Natural killer cell (primary cell): ENCODE results near the gene HECTD2. TPM values are rescaled to one million over a fixed set of nuclear protein-coding genes. Genes with fewer than 3 reads are reported as not detected.
"Not testable (repeated sequence)": the region's sequence is repeated elsewhere in the genome, so short reads cannot be mapped to it uniquely, and the experiment has no call there.

ENCODE experiments used
- ATAC-seq, 3 donors: fragments of 150-1000 bp in 2 of 3; fragments of 200-7000 bp in 1 of 3; cut with Tn5 transposase; 1 replicate in 1 of 3; 2 replicates in 2 of 3; pipeline ENCODE4 v1.10.0; 2021; ENCODE audit warnings: mild to moderate bottlenecking in 2 of 3, moderate library complexity in 2 of 3
- DNase-seq, 2 donors: peaks; one replicate each; pipeline versions ENCODE4 v3.0.0 to v3.0.0-alpha.2; 2013 to 2021; ENCODE audit warnings: mixed read lengths in 1 of 2
- H3K27ac ChIP-seq: one replicate; pipeline ENCODE4 v1.5.1; 2013; ENCODE audit warnings: mild to moderate bottlenecking, low read length
- H3K27me3 ChIP-seq: one replicate; pipeline ENCODE4 v1.6.1; 2013; ENCODE audit warnings: low read length; ENCODE audit not compliant: control insufficient read depth, insufficient read depth
- H3K36me3 ChIP-seq: one replicate; pipeline ENCODE4 v1.6.1; 2013; ENCODE audit warnings: low read length; ENCODE audit not compliant: control insufficient read depth, insufficient read depth
- H3K4me1 ChIP-seq: one replicate; pipeline ENCODE4 v1.6.1; 2013; ENCODE audit warnings: low read length; ENCODE audit not compliant: control insufficient read depth, insufficient read depth
- H3K4me3 ChIP-seq: one replicate; pipeline ENCODE4 v1.5.1; 2013; ENCODE audit warnings: low read length
- H3K9me3 ChIP-seq: one replicate; pipeline ENCODE4 v1.6.1; 2013; ENCODE audit warnings: low read length; ENCODE audit not compliant: control insufficient read depth, insufficient read depth
- H3K27ac Mint-ChIP-seq, 2 donors: one replicate each; pipeline ENCODE4 v1.8.0; 2022; ENCODE audit warnings: mild to moderate bottlenecking in 2 of 2, mixed read lengths in 2 of 2, moderate library complexity in 1 of 2
- H3K27me3 Mint-ChIP-seq, 2 donors: one replicate each; pipeline ENCODE4 v1.8.0; 2022; ENCODE audit warnings: low read depth in 2 of 2, mixed read lengths in 2 of 2
- H3K36me3 Mint-ChIP-seq: one replicate; pipeline ENCODE4 v1.8.0; 2022; ENCODE audit warnings: mixed read lengths
- H3K4me1 Mint-ChIP-seq, 2 donors: one replicate each; pipeline ENCODE4 v1.8.0; 2022; ENCODE audit warnings: mixed read lengths in 2 of 2
- H3K4me3 Mint-ChIP-seq: one replicate; pipeline ENCODE4 v1.8.0; 2022; ENCODE audit warnings: mild to moderate bottlenecking, moderate library complexity, mixed read lengths
- H3K9me3 Mint-ChIP-seq, 2 donors: one replicate each; pipeline ENCODE4 v1.8.0; 2022; ENCODE audit warnings: mixed read lengths in 2 of 2
- WGBS: methylation state at CpG from one replicate; pipeline ENCODE4 v1.1.7; 2013; ENCODE audit warnings: missing lambda C conversion rate; ENCODE audit not compliant: insufficient coverage; 5-methylcytosine and 5-hydroxymethylcytosine counted together
- intact Hi-C: fragments of 100-400 bp; cut with micrococcal nuclease; formaldehyde crosslinking; loops from one replicate; pipeline ENCODE4 v1.14.2; 2022
- total RNA-seq, 4 donors: library from RNA; stranded (reverse); fragments of 120-200 nt in 1 of 4; gene quantifications; one replicate each; pipeline versions ENCODE4 v1.2.3 to v1.2.4, GENCODE V29; 2013 to 2022
- TF ChIP-seq, protein P1 (sequence below): fragments of 200-600 bp; IDR thresholded peaks from one replicate; pipeline ENCODE4 v1.8.0; 2022; ENCODE audit warnings: antibody characterized with exemption

The HECTD2 gene
- total RNA-seq, 3 donors from 2014 or later (not counting 1 experiment from before 2014, with no cell fraction given): 0.61 to 3.6 (median 1.1) TPM

DNA sequence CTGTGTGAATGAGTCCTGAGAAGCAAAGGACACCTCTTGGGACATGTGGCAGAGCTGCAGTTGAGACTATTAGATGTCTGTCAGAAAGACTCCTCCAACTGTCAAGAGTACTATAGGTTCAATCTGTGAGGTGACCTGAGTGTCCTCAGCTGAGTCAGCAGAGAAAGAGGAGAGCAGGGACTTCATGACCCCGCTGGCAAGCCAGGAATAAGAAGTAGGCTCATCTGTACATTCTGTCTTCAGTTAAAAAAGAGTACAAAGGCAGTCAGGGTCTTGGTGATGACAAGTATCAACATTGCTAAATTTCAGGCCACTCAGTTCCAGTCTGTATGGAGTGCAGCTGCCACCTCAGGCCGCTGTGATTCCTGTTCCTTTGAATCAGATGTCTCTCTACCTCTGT, 25.1 kb downstream of the HECTD2 start:
- TF ChIP-seq, protein P1, sequence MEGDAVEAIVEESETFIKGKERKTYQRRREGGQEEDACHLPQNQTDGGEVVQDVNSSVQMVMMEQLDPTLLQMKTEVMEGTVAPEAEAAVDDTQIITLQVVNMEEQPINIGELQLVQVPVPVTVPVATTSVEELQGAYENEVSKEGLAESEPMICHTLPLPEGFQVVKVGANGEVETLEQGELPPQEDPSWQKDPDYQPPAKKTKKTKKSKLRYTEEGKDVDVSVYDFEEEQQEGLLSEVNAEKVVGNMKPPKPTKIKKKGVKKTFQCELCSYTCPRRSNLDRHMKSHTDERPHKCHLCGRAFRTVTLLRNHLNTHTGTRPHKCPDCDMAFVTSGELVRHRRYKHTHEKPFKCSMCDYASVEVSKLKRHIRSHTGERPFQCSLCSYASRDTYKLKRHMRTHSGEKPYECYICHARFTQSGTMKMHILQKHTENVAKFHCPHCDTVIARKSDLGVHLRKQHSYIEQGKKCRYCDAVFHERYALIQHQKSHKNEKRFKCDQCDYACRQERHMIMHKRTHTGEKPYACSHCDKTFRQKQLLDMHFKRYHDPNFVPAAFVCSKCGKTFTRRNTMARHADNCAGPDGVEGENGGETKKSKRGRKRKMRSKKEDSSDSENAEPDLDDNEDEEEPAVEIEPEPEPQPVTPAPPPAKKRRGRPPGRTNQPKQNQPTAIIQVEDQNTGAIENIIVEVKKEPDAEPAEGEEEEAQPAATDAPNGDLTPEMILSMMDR: no peak
- Mint-ChIP-seq H3K4me1 (no peaks in the 10 kb centered on the region), H3K9me3 (no peaks in the 10 kb centered on the region), H3K36me3 (no peaks in the 10 kb centered on the region), H3K4me3 (no peak overlapping the region), H3K27ac (no peak overlapping the region), H3K27me3 (no peaks in the 10 kb centered on the region)
- Histone ChIP-seq H3K9me3 (no peaks in the 10 kb centered on the region), H3K36me3 (no peaks in the 10 kb centered on the region), H3K27me3 (no peaks in the 10 kb centered on the region), H3K27ac (no peak overlapping the region), H3K4me1 (no peaks in the 10 kb centered on the region), H3K4me3 (no peak overlapping the region)
- no peak for DNase-seq
- 94% methylated on average over 2 of the region's 2 CpGs for WGBS
- ATAC-seq: no peak
- intact Hi-C loops: no loop called here

DNA sequence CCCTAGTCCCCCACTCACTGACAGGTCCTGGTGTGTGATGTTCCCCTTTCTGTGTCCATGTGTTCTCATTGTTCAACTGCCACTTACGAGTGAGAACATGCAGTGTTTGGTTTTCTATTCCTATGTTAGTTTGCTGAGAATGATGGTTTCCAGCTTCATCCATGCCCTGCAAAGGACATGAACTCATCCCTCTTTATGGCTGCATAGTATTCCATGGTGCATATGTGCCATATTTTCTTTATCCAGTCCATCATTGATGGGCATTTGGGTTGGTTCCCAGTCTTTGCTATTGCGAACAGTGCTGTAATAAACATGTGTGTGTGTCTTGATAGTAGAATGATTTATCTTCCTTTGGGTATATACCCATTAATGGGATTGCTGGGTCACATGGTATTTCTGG, 28.1 kb downstream of the HECTD2 start:
- H3K4me1 Mint-ChIP-seq, H3K36me3 ChIP-seq, DNase-seq, ATAC-seq, H3K4me3 Mint-ChIP-seq, H3K27me3 ChIP-seq, H3K27me3 Mint-ChIP-seq, H3K9me3 ChIP-seq, H3K9me3 Mint-ChIP-seq, H3K27ac Mint-ChIP-seq, H3K4me1 ChIP-seq, H3K36me3 Mint-ChIP-seq, intact Hi-C loops, H3K27ac ChIP-seq, H3K4me3 ChIP-seq: not testable (repeated sequence)
- WGBS: 88% methylated on average over 2 of the region's 2 CpGs

- Histone ChIP-seq H3K4me3 (no peak overlapping the region), H3K9me3 (no peaks in the 10 kb centered on the region), H3K27ac (no peak overlapping the region), H3K27me3 (no peaks in the 10 kb centered on the region), H3K36me3 (no peaks in the 10 kb centered on the region), H3K4me1 (no peaks in the 10 kb centered on the region)
- H3K36me3 Mint-ChIP-seq: peaks cover 6% of the 10 kb centered on the region
- peaks cover 0 to 3% of the 10 kb centered on the region in 2 donors for H3K9me3 Mint-ChIP-seq
- WGBS: 94% methylated on average over 4 of the region's 6 CpGs
- H3K27me3 Mint-ChIP-seq: no peaks in the 10 kb centered on the region
- no peak for DNase-seq
- intact Hi-C loops: no loop called here
- H3K27ac Mint-ChIP-seq: no peak overlapping the region
- H3K4me3 Mint-ChIP-seq: no peak overlapping the region
- no peaks in the 10 kb centered on the region for H3K4me1 Mint-ChIP-seq
- no peak for ATAC-seq
- TF ChIP-seq, protein P1: no peak
Measured at GRCh38 chr10:91444211-91445182, 34.4 kb downstream of the HECTD2 start.

GRCh38 chr10:91452063-91452462, 41.9 kb downstream of the HECTD2 start:
- H3K4me3 ChIP-seq: no peak overlapping the region
- H3K27me3 Mint-ChIP-seq: no peaks in the 10 kb centered on the region
- peaks cover 32% of the 10 kb centered on the region for H3K36me3 Mint-ChIP-seq
- H3K27me3 ChIP-seq: no peaks in the 10 kb centered on the region
- H3K36me3 ChIP-seq: no peaks in the 10 kb centered on the region
- TF ChIP-seq, protein P1: no peak
- ATAC-seq (no peak), DNase-seq (no peak)
- H3K9me3 Mint-ChIP-seq: peaks cover 7 to 20% of the 10 kb centered on the region in 2 donors
- no peak overlapping the region for H3K4me3 Mint-ChIP-seq
- H3K4me1 ChIP-seq: no peaks in the 10 kb centered on the region
- H3K27ac ChIP-seq: no peak overlapping the region
- H3K4me1 Mint-ChIP-seq: no peaks in the 10 kb centered on the region
- peaks cover 8% of the 10 kb centered on the region for H3K9me3 ChIP-seq
- no peak overlapping the region for H3K27ac Mint-ChIP-seq
- intact Hi-C loops: no loop called here
